ENCODE data around the gene FBF1.

The FBF1 gene

DNA sequence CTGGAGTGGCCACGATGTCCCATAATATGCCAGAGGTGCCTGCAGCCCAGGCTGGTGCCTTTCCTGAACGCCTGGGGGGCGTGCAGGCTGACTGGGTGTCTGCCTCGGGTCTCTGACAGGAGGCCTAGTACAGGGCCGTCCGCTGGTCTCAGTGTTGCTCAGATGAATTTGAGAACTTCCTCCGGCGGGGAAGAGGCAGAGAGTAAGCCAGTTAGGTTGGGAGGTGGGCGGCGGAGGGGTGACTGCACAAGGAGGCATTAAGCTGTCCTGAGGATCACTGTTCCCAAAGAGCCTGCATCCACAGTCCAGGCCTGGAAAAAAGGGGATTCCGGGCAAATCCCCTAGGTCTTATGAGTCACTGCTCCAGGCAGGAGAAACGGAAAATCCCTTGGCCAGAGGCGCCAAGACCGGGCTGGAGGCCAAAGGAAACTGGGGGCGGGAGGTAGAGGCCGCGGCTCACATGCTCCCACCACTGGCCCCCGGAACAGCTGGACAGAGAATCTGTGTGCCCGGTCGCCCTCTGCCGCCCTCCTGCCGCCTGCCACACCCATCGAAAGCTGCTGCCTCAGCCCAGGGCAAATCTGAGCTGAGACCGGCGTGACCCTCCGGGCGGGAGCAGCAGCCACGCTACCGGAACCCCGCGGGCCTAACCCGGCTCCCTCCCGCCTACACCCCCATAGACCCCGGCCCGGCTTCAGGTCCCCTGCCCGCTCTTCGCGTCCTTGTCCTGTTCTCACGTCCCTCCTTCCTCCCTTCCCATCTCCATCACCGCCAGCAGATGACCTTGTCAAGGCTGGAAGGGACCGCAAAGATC is 63.7 kb downstream of the FBF1 start:
- H3K27me3 ChIP-seq (ENCODE audit: insufficient read depth, low read length, poor library complexity, severe bottlenecking): no peaks in the 10 kb centered on the region
- H3K9me3 ChIP-seq (ENCODE audit: insufficient read depth, low read depth, low read length): no peaks in the 10 kb centered on the region
- no peak for TF ChIP-seq EZH2phosphoT487 (IDR thresholded peaks at IDR 0.05; ENCODE audit: borderline replicate concordance)
- TF ChIP-seq, protein P1, sequence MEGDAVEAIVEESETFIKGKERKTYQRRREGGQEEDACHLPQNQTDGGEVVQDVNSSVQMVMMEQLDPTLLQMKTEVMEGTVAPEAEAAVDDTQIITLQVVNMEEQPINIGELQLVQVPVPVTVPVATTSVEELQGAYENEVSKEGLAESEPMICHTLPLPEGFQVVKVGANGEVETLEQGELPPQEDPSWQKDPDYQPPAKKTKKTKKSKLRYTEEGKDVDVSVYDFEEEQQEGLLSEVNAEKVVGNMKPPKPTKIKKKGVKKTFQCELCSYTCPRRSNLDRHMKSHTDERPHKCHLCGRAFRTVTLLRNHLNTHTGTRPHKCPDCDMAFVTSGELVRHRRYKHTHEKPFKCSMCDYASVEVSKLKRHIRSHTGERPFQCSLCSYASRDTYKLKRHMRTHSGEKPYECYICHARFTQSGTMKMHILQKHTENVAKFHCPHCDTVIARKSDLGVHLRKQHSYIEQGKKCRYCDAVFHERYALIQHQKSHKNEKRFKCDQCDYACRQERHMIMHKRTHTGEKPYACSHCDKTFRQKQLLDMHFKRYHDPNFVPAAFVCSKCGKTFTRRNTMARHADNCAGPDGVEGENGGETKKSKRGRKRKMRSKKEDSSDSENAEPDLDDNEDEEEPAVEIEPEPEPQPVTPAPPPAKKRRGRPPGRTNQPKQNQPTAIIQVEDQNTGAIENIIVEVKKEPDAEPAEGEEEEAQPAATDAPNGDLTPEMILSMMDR (conservative IDR thresholded peaks at IDR 0.05; ENCODE audit: low read length): no peak
- H3K4me2 ChIP-seq (ENCODE audit: low read depth, low read length, poor library complexity, severe bottlenecking): peak overlapping the region; percentile 94
- H3K4me3 ChIP-seq (ENCODE audit: low read length, poor library complexity, severe bottlenecking): peak overlapping the region; percentile 82
- H3K36me3 ChIP-seq (ENCODE audit: insufficient read depth, low read length): no peaks in the 10 kb centered on the region
- H3K9me2 ChIP-seq (replicated peaks; ENCODE audit: low read depth, low read length): no peaks in the 10 kb centered on the region
- peak overlapping the region; percentile 92 for H3K9ac ChIP-seq (ENCODE audit: low read depth, low read length, poor library complexity, severe bottlenecking)
- no peaks in the 10 kb centered on the region for H4K20me1 ChIP-seq (ENCODE audit: insufficient read depth, low read length, poor library complexity, severe bottlenecking)
- H2AFZ ChIP-seq (ENCODE audit: low read length): peak overlapping the region; percentile 74
- no peaks in the 10 kb centered on the region for H3F3A ChIP-seq (ENCODE audit: low read depth)
- H3K4me1 ChIP-seq (ENCODE audit: insufficient read depth, low read length, poor library complexity, severe bottlenecking): peaks cover 36% of the 10 kb centered on the region
- peaks cover 16% of the 10 kb centered on the region for H3K79me2 ChIP-seq (ENCODE audit: insufficient read depth, low read length)

DNA sequence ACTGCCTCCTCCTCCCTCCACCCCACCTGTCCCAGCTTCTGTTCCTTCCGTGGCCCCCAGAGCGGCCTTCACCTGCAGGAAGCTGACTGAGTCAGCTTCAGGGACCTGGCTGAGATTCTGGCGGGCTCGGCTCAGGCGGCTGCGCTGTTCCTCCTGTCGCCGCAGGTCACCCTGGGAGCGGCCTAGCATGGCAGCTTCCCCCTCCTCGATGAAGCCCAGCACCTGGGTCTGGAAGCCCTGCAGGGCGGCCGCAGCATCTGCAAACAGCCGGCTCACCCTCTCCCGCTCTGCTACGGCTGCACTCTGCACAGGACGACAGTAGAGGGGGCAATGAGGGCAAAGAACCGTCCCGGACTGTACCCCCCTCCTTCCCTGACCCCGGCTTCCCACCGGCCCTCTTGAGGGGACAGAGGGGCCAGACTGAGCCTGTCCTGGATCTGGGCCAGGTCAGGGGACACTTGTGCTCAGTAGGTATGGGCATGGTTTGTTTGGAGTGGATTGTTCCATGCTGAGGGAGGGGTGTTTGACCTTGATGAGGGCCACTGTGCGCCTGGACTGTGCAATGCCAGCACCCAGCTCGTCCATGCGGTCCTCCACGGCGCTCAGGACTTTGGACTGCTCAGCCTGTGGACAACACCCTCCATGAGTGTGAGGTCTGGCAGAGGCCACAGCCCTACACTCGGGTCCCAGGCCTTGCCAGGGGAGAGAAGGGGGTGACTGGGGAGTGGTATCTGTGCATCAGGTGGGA is 64.5 kb downstream of the FBF1 start:
- peak overlapping the region; percentile 82 for H3K4me3 ChIP-seq (ENCODE audit: low read length, poor library complexity, severe bottlenecking)
- no peaks in the 10 kb centered on the region for H3K9me3 ChIP-seq (ENCODE audit: insufficient read depth, low read depth, low read length)
- H3K36me3 ChIP-seq (ENCODE audit: insufficient read depth, low read length): no peaks in the 10 kb centered on the region
- H3F3A ChIP-seq (ENCODE audit: low read depth): no peaks in the 10 kb centered on the region
- H3K9me2 ChIP-seq (replicated peaks; ENCODE audit: low read depth, low read length): no peaks in the 10 kb centered on the region
- no peak for TF ChIP-seq EZH2phosphoT487 (IDR thresholded peaks at IDR 0.05; ENCODE audit: borderline replicate concordance)
- TF ChIP-seq, protein P1 (conservative IDR thresholded peaks at IDR 0.05; ENCODE audit: low read length): peak; percentile 58
- peak overlapping the region; percentile 94 for H3K4me2 ChIP-seq (ENCODE audit: low read depth, low read length, poor library complexity, severe bottlenecking)
- H3K79me2 ChIP-seq (ENCODE audit: insufficient read depth, low read length): peaks cover 16% of the 10 kb centered on the region
- H4K20me1 ChIP-seq (ENCODE audit: insufficient read depth, low read length, poor library complexity, severe bottlenecking): no peaks in the 10 kb centered on the region
- peak overlapping the region; percentile 92 for H3K9ac ChIP-seq (ENCODE audit: low read depth, low read length, poor library complexity, severe bottlenecking)
- peaks cover 34% of the 10 kb centered on the region for H3K4me1 ChIP-seq (ENCODE audit: insufficient read depth, low read length, poor library complexity, severe bottlenecking)
- H3K27me3 ChIP-seq (ENCODE audit: insufficient read depth, low read length, poor library complexity, severe bottlenecking): no peaks in the 10 kb centered on the region
- peak overlapping the region; percentile 74 for H2AFZ ChIP-seq (ENCODE audit: low read length)

DNA sequence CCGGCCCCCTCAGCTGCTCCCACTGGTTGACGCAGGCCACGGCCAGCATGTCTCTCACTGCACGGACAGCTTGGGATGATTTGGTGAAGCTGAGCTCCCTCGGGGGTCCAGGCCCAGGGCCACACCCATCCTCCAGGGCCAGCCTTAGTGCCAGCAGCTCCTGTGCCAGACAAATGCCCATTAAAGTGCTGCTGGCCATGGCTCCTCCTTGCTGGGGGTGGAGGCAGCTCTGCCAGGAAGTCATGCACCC is 65.0 kb downstream of the FBF1 start:
- H3K9ac ChIP-seq (ENCODE audit: low read depth, low read length, poor library complexity, severe bottlenecking): peak overlapping the region; percentile 92
- H3K4me2 ChIP-seq (ENCODE audit: low read depth, low read length, poor library complexity, severe bottlenecking): peak overlapping the region; percentile 94
- H3K27me3 ChIP-seq (ENCODE audit: insufficient read depth, low read length, poor library complexity, severe bottlenecking): no peaks in the 10 kb centered on the region
- H2AFZ ChIP-seq (ENCODE audit: low read length): peak overlapping the region; percentile 74
- H3K4me1 ChIP-seq (ENCODE audit: insufficient read depth, low read length, poor library complexity, severe bottlenecking): peaks cover 33% of the 10 kb centered on the region
- H3K36me3 ChIP-seq (ENCODE audit: insufficient read depth, low read length): no peaks in the 10 kb centered on the region
- H4K20me1 ChIP-seq (ENCODE audit: insufficient read depth, low read length, poor library complexity, severe bottlenecking): no peaks in the 10 kb centered on the region
- peaks cover 16% of the 10 kb centered on the region for H3K79me2 ChIP-seq (ENCODE audit: insufficient read depth, low read length)
- H3K9me2 ChIP-seq (replicated peaks; ENCODE audit: low read depth, low read length): no peaks in the 10 kb centered on the region
- H3K4me3 ChIP-seq (ENCODE audit: low read length, poor library complexity, severe bottlenecking): peak overlapping the region; percentile 82
- TF ChIP-seq, protein P1 (conservative IDR thresholded peaks at IDR 0.05; ENCODE audit: low read length): no peak
- TF ChIP-seq EZH2phosphoT487 (IDR thresholded peaks at IDR 0.05; ENCODE audit: borderline replicate concordance): no peak
- no peaks in the 10 kb centered on the region for H3F3A ChIP-seq (ENCODE audit: low read depth)
- H3K9me3 ChIP-seq (ENCODE audit: insufficient read depth, low read depth, low read length): no peaks in the 10 kb centered on the region
